H9 (cell line): Measurements from ENCODE around the gene AP2M1. TPM values are rescaled to one million over a fixed set of nuclear protein-coding genes. Genes with fewer than 3 reads are reported as not detected.
"Not testable (repeated sequence)": the region's sequence is repeated elsewhere in the genome, so short reads cannot be mapped to it uniquely, and the experiment has no call there.

Experiments used
- DNase-seq: peaks from one replicate; pipeline ENCODE4 v3.0.0-alpha.2; 2017
- H2AFZ ChIP-seq: one replicate; pipeline ENCODE4 v1.6.1; 2013; ENCODE audit warnings: mild to moderate bottlenecking, low read length, control low read depth, moderate library complexity
- H2AK5ac ChIP-seq: 2 replicates; pipeline ENCODE4 v1.6.1; 2013; ENCODE audit warnings: low read length, control low read depth, mixed read lengths; ENCODE audit not compliant: insufficient read length
- H2BK120ac ChIP-seq: one replicate; pipeline ENCODE4 v1.6.1; 2013; ENCODE audit warnings: low read depth, mild to moderate bottlenecking, low read length, control low read depth, inconsistent platforms; ENCODE audit not compliant: poor library complexity, severe bottlenecking
- H2BK12ac ChIP-seq: 2 replicates; pipeline ENCODE4 v1.6.1; 2013; ENCODE audit warnings: low read length, control low read depth, mixed read lengths, low read depth; ENCODE audit not compliant: insufficient read length
- H2BK15ac ChIP-seq: 2 replicates; pipeline ENCODE4 v1.6.1; 2013; ENCODE audit warnings: low read depth, low read length, control low read depth
- H2BK20ac ChIP-seq: one replicate; pipeline ENCODE4 v1.6.1; 2013; ENCODE audit warnings: low read depth, mild to moderate bottlenecking, low read length, control low read depth, inconsistent platforms; ENCODE audit not compliant: poor library complexity, severe bottlenecking
- H2BK5ac ChIP-seq: 2 replicates; pipeline ENCODE4 v1.6.1; 2013; ENCODE audit warnings: low read length, control low read depth, mixed read lengths; ENCODE audit not compliant: insufficient read length
- H3K14ac ChIP-seq: 2 replicates; pipeline ENCODE4 v1.6.1; 2013; ENCODE audit warnings: low read length, control low read depth; ENCODE audit not compliant: insufficient read depth
- H3K18ac ChIP-seq: 2 replicates; pipeline ENCODE4 v1.6.1; 2013; ENCODE audit warnings: low read depth, mild to moderate bottlenecking, mixed read lengths, low read length, control low read depth; ENCODE audit not compliant: insufficient read length
- H3K23ac ChIP-seq: 2 replicates; pipeline ENCODE4 v1.6.1; 2013; ENCODE audit warnings: low read length, control low read depth, mixed read lengths, low read depth; ENCODE audit not compliant: insufficient read length
- H3K23me2 ChIP-seq: 2 replicates; pipeline ENCODE4 v1.6.1; 2013; ENCODE audit warnings: low read depth, mild to moderate bottlenecking, mixed read lengths, low read length, control low read depth; ENCODE audit not compliant: insufficient read length, poor library complexity, severe bottlenecking
- H3K27ac ChIP-seq: 2 replicates; pipeline ENCODE4 v1.5.1; 2013; ENCODE audit warnings: low read length, control low read depth, mixed read lengths, low read depth; ENCODE audit not compliant: insufficient read length
- H3K27me3 ChIP-seq: 2 replicates; pipeline ENCODE4 v1.6.1; 2013; ENCODE audit warnings: low read length, control low read depth, inconsistent platforms; ENCODE audit not compliant: insufficient read depth
- H3K4ac ChIP-seq: 2 replicates; pipeline ENCODE4 v1.6.1; 2013; ENCODE audit warnings: low read depth, mild to moderate bottlenecking, control low read depth, inconsistent platforms, low read length, moderate library complexity
- H3K4me1 ChIP-seq: 2 replicates; pipeline ENCODE4 v1.6.1; 2013; ENCODE audit warnings: low read length, control low read depth, inconsistent platforms; ENCODE audit not compliant: insufficient read depth
- H3K4me2 ChIP-seq: 2 replicates; pipeline ENCODE4 v1.6.1; 2013; ENCODE audit warnings: low read length, control low read depth, mixed read lengths; ENCODE audit not compliant: insufficient read length, insufficient read depth
- H3K56ac ChIP-seq: 2 replicates; pipeline ENCODE4 v1.6.1; 2013; ENCODE audit warnings: low read depth, mild to moderate bottlenecking, mixed read lengths, low read length, control low read depth; ENCODE audit not compliant: insufficient read length
- H3K79me1 ChIP-seq: 2 replicates; pipeline ENCODE4 v1.6.1; 2013; ENCODE audit warnings: low read depth, mild to moderate bottlenecking, moderate library complexity, low read length, control low read depth, inconsistent platforms; ENCODE audit not compliant: insufficient read depth, poor library complexity, severe bottlenecking
- H3K79me2 ChIP-seq: 2 replicates; pipeline ENCODE4 v1.6.1; 2013; ENCODE audit warnings: low read length, control low read depth, inconsistent platforms; ENCODE audit not compliant: insufficient read depth
- H3K9ac ChIP-seq: 2 replicates; pipeline ENCODE4 v1.6.1; 2013; ENCODE audit warnings: low read length, control low read depth, mixed read lengths; ENCODE audit not compliant: insufficient read length; ENCODE audit errors: extremely low read depth
- H3K9me3 ChIP-seq: one replicate; pipeline ENCODE4 v1.6.1; 2013; ENCODE audit warnings: low read depth, low read length, inconsistent platforms; ENCODE audit not compliant: control insufficient read depth
- H3T11ph ChIP-seq: one replicate; pipeline ENCODE4 v1.6.1; 2013; ENCODE audit warnings: mild to moderate bottlenecking, low read length, control low read depth, inconsistent platforms
- H4K20me1 ChIP-seq: one replicate; pipeline ENCODE4 v1.6.1; 2013; ENCODE audit not compliant: control insufficient read depth, insufficient read length, insufficient read depth
- H4K5ac ChIP-seq: 2 replicates; pipeline ENCODE4 v1.6.1; 2013; ENCODE audit warnings: low read depth, mild to moderate bottlenecking, mixed read lengths, low read length, control low read depth; ENCODE audit not compliant: insufficient read length
- H4K8ac ChIP-seq: replicated peaks from 2 replicates; pipeline ENCODE4 v1.6.1; 2013; ENCODE audit warnings: low read length, control low read depth, mixed read lengths, low read depth; ENCODE audit not compliant: insufficient read length
- H4K91ac ChIP-seq: 2 replicates; pipeline ENCODE4 v1.6.1; 2013; ENCODE audit warnings: low read depth, mild to moderate bottlenecking, moderate library complexity, mixed read lengths, low read length, control low read depth; ENCODE audit not compliant: insufficient read length
- H3K27ac Mint-ChIP-seq, 3 experiments: 2 replicates in 2 of 3; 3 replicates in 1 of 3; pipeline ENCODE4 v1.8.0; 2020 to 2021; ENCODE audit warnings: mixed read lengths in 3 of 3, mild to moderate bottlenecking in 1 of 3, moderate library complexity in 1 of 3
- H3K27me3 Mint-ChIP-seq: 2 replicates; pipeline ENCODE4 v1.8.0; 2021; ENCODE audit warnings: low read depth, mild to moderate bottlenecking, moderate library complexity, mixed read lengths
- H3K36me3 Mint-ChIP-seq, 3 experiments: 2 replicates in 2 of 3; 3 replicates in 1 of 3; pipeline ENCODE4 v1.8.0; 2020 to 2021; ENCODE audit warnings: low read depth in 3 of 3, mixed read lengths in 3 of 3; ENCODE audit not compliant: insufficient read depth in 1 of 3
- H3K4me1 Mint-ChIP-seq, 2 experiments: 2 replicates each; pipeline ENCODE4 v1.8.0; 2020; ENCODE audit warnings: mixed read lengths in 2 of 2
- H3K4me3 Mint-ChIP-seq, 2 experiments: 2 replicates in 1 of 2; 3 replicates in 1 of 2; pipeline ENCODE4 v1.8.0; 2020 to 2021; ENCODE audit warnings: mild to moderate bottlenecking in 2 of 2, mixed read lengths in 2 of 2, moderate library complexity in 1 of 2
- H3K9me3 Mint-ChIP-seq, 2 experiments: 2 replicates in 1 of 2; 3 replicates in 1 of 2; pipeline ENCODE4 v1.8.0; 2020; ENCODE audit warnings: mild to moderate bottlenecking in 2 of 2, mixed read lengths in 2 of 2, moderate library complexity in 1 of 2
- CTCF ChIP-seq: fragments of 200-600 bp; sonication (generic); conservative IDR thresholded peaks from 3 replicates; pipeline ENCODE4 v1.8.0; 2021; ENCODE audit warnings: antibody characterized with exemption, mild to moderate bottlenecking
- WGBS: extraction: QIAGEN DNeasy Blood & Tissue Kit; methylation state at CpG from one replicate; pipeline ENCODE4 v1.1.7; 2013; ENCODE audit warnings: missing lambda C conversion rate, low lambda C conversion rate, mixed read lengths; ENCODE audit not compliant: insufficient read length; ENCODE audit errors: extremely low coverage; 5-methylcytosine and 5-hydroxymethylcytosine counted together
- total RNA-seq: library from RNA; stranded (reverse); gene quantifications from 2 replicates; pipeline ENCODE4 v1.2.1, GENCODE V29; 2021

The AP2M1 gene
- total RNA-seq, 1 experiment from 2014 or later, result 443 TPM

- not testable (repeated sequence) for H3K79me1 ChIP-seq, H2BK20ac ChIP-seq, H2BK120ac ChIP-seq, H3K79me2 ChIP-seq, H3T11ph ChIP-seq, H2BK15ac ChIP-seq, H2AFZ ChIP-seq, H3K4ac ChIP-seq, H3K56ac ChIP-seq, H3K4me2 ChIP-seq, H3K27me3 ChIP-seq, H2AK5ac ChIP-seq, H2BK5ac ChIP-seq, H2BK12ac ChIP-seq, H3K9me3 Mint-ChIP-seq, H3K4me1 Mint-ChIP-seq, H3K23ac ChIP-seq, H3K14ac ChIP-seq, H3K27ac ChIP-seq, H4K91ac ChIP-seq, H3K4me3 Mint-ChIP-seq, H3K4me1 ChIP-seq, H3K18ac ChIP-seq, H4K20me1 ChIP-seq, H3K9me3 ChIP-seq, H3K27me3 Mint-ChIP-seq, H4K5ac ChIP-seq, H4K8ac ChIP-seq, H3K9ac ChIP-seq, H3K23me2 ChIP-seq
- peak overlapping the region; percentile 55 to 78 (median 74); a peak in 3 of 7 replicates for H3K27ac Mint-ChIP-seq
- peak; percentile 42 for TF ChIP-seq CTCF
- peaks cover 0 to 19% (median 0%) of the 10 kb centered on the region in 3 experiments; a peak in 2 of 7 replicates for H3K36me3 Mint-ChIP-seq
- peak; percentile 50 for DNase-seq
- no CpG with 5 or more reads among the region's 6 CpGs for WGBS
Measured at GRCh38 chr3:184149770-184150169, 24.9 kb upstream of the AP2M1 start.
